ENCODE measurements around the gene SELENON. TPM values are rescaled to one million over a fixed set of nuclear protein-coding genes. Genes with fewer than 3 reads are reported as not detected.

The SELENON gene
- total and polyA plus RNA-seq, 2 of the 4 experiments (the other 2 are of a cell fraction): 9.1 to 114 TPM

DNA sequence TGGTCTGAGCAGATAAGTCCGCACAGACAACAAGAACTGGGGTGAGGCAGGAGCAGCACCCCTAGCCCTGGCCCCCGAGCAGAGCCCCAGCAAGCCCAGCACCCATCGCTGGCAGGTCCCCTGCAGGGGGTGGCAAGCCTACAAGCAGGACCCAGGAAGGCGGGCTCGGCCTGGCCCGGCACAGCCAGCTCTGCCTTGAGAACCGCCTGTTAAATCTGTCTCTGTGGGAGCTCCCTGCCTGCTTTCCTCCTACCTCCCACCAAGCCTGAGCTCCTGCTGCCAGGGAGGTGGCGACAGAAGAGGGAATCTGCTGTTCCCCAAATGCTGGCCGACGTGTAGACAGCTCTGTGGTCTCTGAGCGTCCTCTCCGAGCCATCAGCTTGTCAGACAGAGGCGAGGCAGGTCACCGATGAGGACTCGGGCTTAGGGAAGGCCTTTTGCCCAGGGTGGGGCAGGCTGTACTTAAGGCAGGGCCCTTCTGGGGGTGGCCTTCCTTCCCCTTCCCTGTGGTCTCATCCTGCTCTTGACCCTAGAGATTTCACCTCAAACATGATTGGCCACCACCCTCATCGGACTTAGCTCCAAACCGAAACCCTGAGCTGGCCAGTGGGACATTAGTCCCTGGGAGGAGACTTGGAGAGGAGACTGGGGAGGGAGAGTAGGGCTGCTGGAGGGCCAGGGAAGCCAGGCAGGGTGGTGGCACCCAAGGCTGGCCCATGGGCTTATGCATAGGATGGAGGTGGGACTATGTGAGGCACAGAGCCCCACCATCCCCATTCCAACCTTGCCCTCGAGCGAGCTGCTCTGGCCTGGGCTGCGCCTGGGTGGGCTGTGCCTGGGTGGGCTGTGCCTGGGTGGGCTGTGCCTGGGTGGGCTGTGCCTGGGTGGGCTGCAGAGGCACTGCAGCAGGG, 7.7 kb downstream of the SELENON start:
- in situ Hi-C loops (cut with MboI; ENCODE audit: low sequenced_read_pairs): loop anchor here (25.0 kb wide), 2 partner anchors 395 to 570 kb away; partner anchors contain the start of genes RHCE, RSRP1 and SYF2
- no peak for ATAC-seq (ENCODE audit: low read depth)

More for the DNA sequence above, 7.7 kb downstream of the SELENON start:
- 70% methylated on average over 7 of the region's 20 CpGs; no CpG with 5 or more reads in 1 of the 2 experiments for WGBS, 2 experiments (ENCODE audit: extremely low coverage in 2 of 2, insufficient read length in 1 of 2)
- BruUV-seq (replicated peaks): no TSS peak
- H3K23ac ChIP-seq (ENCODE audit: low read depth, low read length): no peak overlapping the region
- no peak overlapping the region for H2BK120ac ChIP-seq (ENCODE audit: low read depth, low read length)
- H2AK9ac ChIP-seq (replicated peaks; ENCODE audit: low read depth, low read length, poor library complexity): peak overlapping the region; percentile 3
- no peak overlapping the region for H3K4ac ChIP-seq (ENCODE audit: low read depth, low read length)
- TF ChIP-seq BHLHE40 (IDR thresholded peaks at IDR 0.05; ENCODE audit: low read depth, low read length): no peak
- TF ChIP-seq MXI1 (IDR thresholded peaks at IDR 0.05; ENCODE audit: borderline replicate concordance, low read depth, low read length): no peak
- TF ChIP-seq RFX5 (IDR thresholded peaks at IDR 0.05; ENCODE audit: low read depth, low read length): no peak
- TF ChIP-seq CEBPB (IDR thresholded peaks at IDR 0.05; ENCODE audit: low read depth, low read length): no peak
- no peak for TF ChIP-seq SMC3 (IDR thresholded peaks at IDR 0.05; ENCODE audit: low read depth, low read length)
- TF ChIP-seq POLR2A (IDR thresholded peaks at IDR 0.05; ENCODE audit: low read depth, low read length): no peak
- TF ChIP-seq, protein P1, sequence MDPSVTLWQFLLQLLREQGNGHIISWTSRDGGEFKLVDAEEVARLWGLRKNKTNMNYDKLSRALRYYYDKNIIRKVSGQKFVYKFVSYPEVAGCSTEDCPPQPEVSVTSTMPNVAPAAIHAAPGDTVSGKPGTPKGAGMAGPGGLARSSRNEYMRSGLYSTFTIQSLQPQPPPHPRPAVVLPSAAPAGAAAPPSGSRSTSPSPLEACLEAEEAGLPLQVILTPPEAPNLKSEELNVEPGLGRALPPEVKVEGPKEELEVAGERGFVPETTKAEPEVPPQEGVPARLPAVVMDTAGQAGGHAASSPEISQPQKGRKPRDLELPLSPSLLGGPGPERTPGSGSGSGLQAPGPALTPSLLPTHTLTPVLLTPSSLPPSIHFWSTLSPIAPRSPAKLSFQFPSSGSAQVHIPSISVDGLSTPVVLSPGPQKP (IDR thresholded peaks at IDR 0.05; ENCODE audit: borderline replicate concordance, low read depth, low read length): no peak
- no peak for TF ChIP-seq RAD21 (IDR thresholded peaks at IDR 0.05; ENCODE audit: low read length)
- TF ChIP-seq CHD1 (IDR thresholded peaks at IDR 0.05; ENCODE audit: low read depth, low read length): no peak
- TF ChIP-seq MAZ (IDR thresholded peaks at IDR 0.05; ENCODE audit: borderline replicate concordance, low read depth, low read length): no peak
- H3K79me1 ChIP-seq (ENCODE audit: low read depth in 1 of 2, low read length in 2 of 2): peaks cover 13 to 30% of the 10 kb centered on the region in 2 experiments
- ChIA-PET POLR2A (ENCODE audit: unreplicated experiment) (interaction anchor here (0.6 kb wide), 1 partner anchor 96 kb away, joined by 3 read pairs; no protein-coding TSS in a partner anchor), CTCF (no interaction called here)
- no peak overlapping the region for H4K91ac ChIP-seq (ENCODE audit: insufficient read depth, low read depth, low read length)
- dilution Hi-C loops (cut with HindIII; ENCODE audit: low sequenced_read_pairs, unreplicated experiment): no loop called here
- H2BK5ac ChIP-seq (ENCODE audit: low read depth, low read length, poor library complexity, severe bottlenecking): no peak overlapping the region
- H4K20me1 ChIP-seq (ENCODE audit: insufficient read depth, low read length): peaks cover 24% of the 10 kb centered on the region
- H3K4me3 ChIP-seq (ENCODE audit: insufficient read depth, low read depth, low read length): no peak overlapping the region
- H4K5ac ChIP-seq (ENCODE audit: low read depth, low read length): no peak overlapping the region
- H2AK5ac ChIP-seq (ENCODE audit: low read depth, low read length): no peak overlapping the region
- no peak overlapping the region for H4K8ac ChIP-seq (ENCODE audit: low read depth in 2 of 2, low read length in 2 of 2)
- H3K9me3 ChIP-seq (ENCODE audit: control insufficient read depth, insufficient read depth, low read length): no peaks in the 10 kb centered on the region
- H3K4me2 ChIP-seq (ENCODE audit: low read depth, low read length): no peak overlapping the region
- H3K9me1 ChIP-seq (ENCODE audit: insufficient read depth, low read length): peaks cover 2% of the 10 kb centered on the region; the same call in 1 of the 2 replicates
- no peak overlapping the region for H2BK20ac ChIP-seq (ENCODE audit: low read depth, low read length)
- H3K27me3 ChIP-seq (ENCODE audit: control insufficient read depth, insufficient read depth, low read length): no peaks in the 10 kb centered on the region
- H2BK15ac ChIP-seq (ENCODE audit: low read depth, low read length): no peak overlapping the region
- H2AFZ ChIP-seq (replicated peaks; ENCODE audit: low read length, poor library complexity): no peak overlapping the region
- DNase-seq: no peak
- intact Hi-C loops (cut with micrococcal nuclease): no loop called here
- peaks cover 45% of the 10 kb centered on the region; the same call in 1 of the 2 replicates for H3K36me3 ChIP-seq (ENCODE audit: control insufficient read depth, insufficient read depth, low read length)
- no peak overlapping the region for H3K14ac ChIP-seq (replicated peaks; ENCODE audit: low read depth, low read length)
- H3K4me1 ChIP-seq (ENCODE audit: control insufficient read depth, insufficient read depth, low read length): peaks cover 6% of the 10 kb centered on the region
- H3K27ac ChIP-seq (ENCODE audit: insufficient read depth, low read length): no peak overlapping the region
- no peak overlapping the region for H3K18ac ChIP-seq (ENCODE audit: low read depth, low read length)
- H3K9ac ChIP-seq (ENCODE audit: low read depth, low read length): no peak overlapping the region
- no peak overlapping the region for H3K56ac ChIP-seq (ENCODE audit: extremely low read depth, insufficient read depth, low read length)
